Mammary epithelial cell (primary cell): ENCODE data around the gene SUSD3.
"Not testable (repeated sequence)": the region's sequence is repeated elsewhere in the genome, so short reads cannot be mapped to it uniquely, and the experiment has no call there.

Experiments used
- CTCF ChIP-seq, 2 donors: IDR thresholded peaks in 1 of 2; conservative IDR thresholded peaks in 1 of 2; 2 replicates each; pipeline ENCODE4 v1.5.1; 2011 to 2012; ENCODE audit warnings: inconsistent platforms in 2 of 2, low read length in 2 of 2, mild to moderate bottlenecking in 2 of 2, control low read depth in 1 of 2, low read depth in 1 of 2; ENCODE audit not compliant: insufficient read depth in 1 of 2; ENCODE audit errors: extremely low read depth in 1 of 2
- EZH2 ChIP-seq: IDR thresholded peaks from 2 replicates; pipeline ENCODE4 v1.6.1; 2012; ENCODE audit warnings: low read length, inconsistent platforms, borderline replicate concordance

DNA sequence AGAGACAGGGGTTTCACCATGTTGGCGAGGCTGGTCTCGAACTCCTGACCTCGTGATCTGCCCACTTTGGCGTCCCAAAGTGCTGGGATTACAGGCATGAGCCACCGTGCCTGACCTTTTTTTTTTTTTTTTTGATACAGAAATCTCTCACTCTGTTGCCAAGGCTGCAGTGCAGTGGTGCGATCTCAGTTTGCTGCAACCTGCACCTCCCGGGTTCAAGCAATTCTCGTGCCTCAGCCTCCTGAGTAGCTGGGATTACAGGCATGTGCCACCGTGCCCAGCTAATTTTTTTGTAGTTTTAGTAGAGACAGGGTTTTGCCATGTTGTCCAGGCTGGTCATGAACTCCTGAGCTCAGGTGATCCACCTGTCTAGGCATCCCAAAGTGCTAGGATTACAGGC, 59.0 kb downstream of the SUSD3 start:
- TF ChIP-seq CTCF (conservative IDR thresholded peaks at IDR 0.05 in 1 of 2, IDR thresholded peaks at IDR 0.05 in 1 of 2; ENCODE audit: extremely low read depth in 1 of 2, insufficient read depth in 1 of 2, low read depth in 1 of 2, low read length in 2 of 2); EZH2: not testable (repeated sequence)
